Central memory CD4-positive, alpha-beta T cell (primary cell): Measurements from ENCODE around the gene CDK5RAP1.
"Not testable (repeated sequence)": the region's sequence is repeated elsewhere in the genome, so short reads cannot be mapped to it uniquely, and the experiment has no call there.

Experiments used
- DNase-seq: peaks from one replicate; pipeline ENCODE4 v3.0.0; 2022
- total RNA-seq, 3 experiments: gene quantifications; one replicate each; lab custom pipeline; 2026; lab: John Stamatoyannopoulos, UW

CDK5RAP1 gene
- total RNA-seq, result 49.4 to 73.3 (median 60.1) reads per million in 3 experiments

GRCh38 chr20:33401184-33401920, at the start of gene CDK5RAP1:
CDK5RAP1 (minus strand) TSS chr20:33401519; CDS start chr20:33397064, 4,455 bp downstream.
- peak; percentile 80 for DNase-seq

GRCh38 chr20:33450867-33451266, 49.5 kb upstream of the CDK5RAP1 start:
- DNase-seq, result no peak

- DNase-seq, result no peak
These were observed 44.7 kb upstream of the CDK5RAP1 start for GRCh38 chr20:33445881-33446625.

GRCh38 chr20:33444797-33445560, 43.7 kb upstream of the CDK5RAP1 start:
- DNase-seq, result no peak

GRCh38 chr20:33443512-33444239, 42.4 kb upstream of the CDK5RAP1 start, which contains the start of gene SNTA1:
SNTA1 (minus strand) TSS chr20:33443763; CDS start chr20:33443620, 143 bp downstream.
- DNase-seq, result peak; percentile 73

- DNase-seq, result no peak
These were observed 41.7 kb upstream of the CDK5RAP1 start for GRCh38 chr20:33443006-33443511.

GRCh38 chr20:33442136-33443005, 41.1 kb upstream of the CDK5RAP1 start:
- DNase-seq, result no peak

- no peak for DNase-seq
These were observed 40.0 kb upstream of the CDK5RAP1 start for GRCh38 chr20:33441142-33441955.

GRCh38 chr20:33440562-33440961, 39.2 kb upstream of the CDK5RAP1 start:
- DNase-seq, result not testable (repeated sequence)

- DNase-seq, result no peak
These were observed 37.2 kb upstream of the CDK5RAP1 start for GRCh38 chr20:33438481-33438880.

GRCh38 chr20:33437141-33437911, 36.0 kb upstream of the CDK5RAP1 start:
- DNase-seq, result no peak

GRCh38 chr20:33434434-33434833, 33.1 kb upstream of the CDK5RAP1 start:
- no peak for DNase-seq

GRCh38 chr20:33433465-33434234, 32.3 kb upstream of the CDK5RAP1 start:
- no peak for DNase-seq

GRCh38 chr20:33431797-33432381, 30.6 kb upstream of the CDK5RAP1 start:
- no peak for DNase-seq

- not testable (repeated sequence) for DNase-seq
These were observed 22.6 kb upstream of the CDK5RAP1 start for GRCh38 chr20:33423875-33424274.

- no peak for DNase-seq
These were observed 22.0 kb upstream of the CDK5RAP1 start for GRCh38 chr20:33423141-33423834.

- no peak for DNase-seq
These were observed 18.0 kb upstream of the CDK5RAP1 start for GRCh38 chr20:33419140-33419974.
